SK-N-SH treated with all-trans-retinoic acid at 6 μM for 48 hours (cell line): Measurements from ENCODE around the gene BRD7.

Experiments
- BACH2 ChIP-seq: fragments of 250-450 bp; sonication (Bioruptor Pico); IDR thresholded peaks from 2 replicates; pipeline ENCODE4 v1.9.0; 2021; ENCODE audit warnings: mild to moderate bottlenecking, borderline replicate concordance
- RARB ChIP-seq: fragments of 250-450 bp; sonication (Bioruptor Pico); IDR thresholded peaks from 2 replicates; pipeline ENCODE4 v1.8.0; 2021; ENCODE audit warnings: mild to moderate bottlenecking, moderate library complexity
- ZFP3 ChIP-seq: fragments of 250-450 bp; sonication (Bioruptor Pico); IDR thresholded peaks from 2 replicates; pipeline ENCODE4 v1.5.0; 2020; ENCODE audit warnings: mild to moderate bottlenecking, moderate library complexity

GRCh38 chr16:50388496-50388895 lies 19.7 kb upstream of the BRD7 start:
- TF ChIP-seq ZFP3 (CRISPR knock-in tag) (no peak), RARB (CRISPR knock-in tag) (no peak), BACH2 (no peak)
